Stimulated activated CD4-positive, alpha-beta T cell treated with anti-CD3 and anti-CD28 coated beads, Interleukin-2, amount 100 ng/mL, for 24 hours (primary cell): ENCODE results near the gene ASB13.

ENCODE experiments used
- DNase-seq, 2 donors: peaks; one replicate each; pipeline ENCODE4 v3.0.0-alpha.2; 2020

The ASB13 gene

DNA sequence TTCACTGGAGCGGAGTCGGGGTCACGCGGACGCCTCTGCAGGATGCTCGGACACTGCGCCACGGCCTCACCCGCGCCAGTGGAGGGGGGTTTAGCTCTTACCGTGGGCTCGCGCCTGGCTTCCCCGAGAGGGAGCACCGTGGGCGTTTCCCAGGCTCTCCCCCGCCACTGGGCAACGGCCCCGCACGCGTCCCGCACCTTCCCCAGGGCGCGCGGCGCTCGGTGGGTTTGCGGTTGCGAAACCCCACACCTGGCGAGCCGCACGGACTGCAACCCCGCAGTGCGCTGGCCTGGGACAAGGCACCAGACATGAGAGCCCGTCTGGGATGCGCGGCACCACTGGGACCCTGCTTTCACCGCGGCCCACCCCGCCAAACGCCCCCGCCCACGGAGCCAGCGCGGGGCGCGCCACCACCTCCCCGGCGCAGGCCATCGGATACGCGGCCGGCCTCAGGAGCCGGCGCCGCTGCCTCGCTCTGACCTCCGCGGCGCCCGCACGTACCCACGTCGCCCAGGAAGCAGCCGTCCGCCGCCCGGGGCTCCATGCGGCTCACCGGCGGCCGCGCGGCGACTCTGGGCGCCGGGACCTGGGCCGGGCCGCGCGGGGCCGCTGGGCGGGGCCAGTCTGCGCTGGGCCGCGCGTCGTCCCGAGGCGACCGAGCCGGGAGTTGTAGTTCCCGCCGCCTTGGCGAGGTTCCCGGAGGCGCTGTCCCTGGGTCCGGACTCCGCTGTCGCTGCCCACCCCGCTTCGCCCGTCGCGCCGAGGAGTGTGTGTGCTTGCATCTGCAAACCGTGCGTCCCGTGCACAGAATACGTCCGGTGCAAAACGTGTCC, at the start of gene ASB13:
ASB13 (minus strand) TSS at position 588 of the 833 bp plus-strand sequence; CDS start at position 544, 44 bp downstream.
- peak; percentile 46 to 65 for DNase-seq

DNA sequence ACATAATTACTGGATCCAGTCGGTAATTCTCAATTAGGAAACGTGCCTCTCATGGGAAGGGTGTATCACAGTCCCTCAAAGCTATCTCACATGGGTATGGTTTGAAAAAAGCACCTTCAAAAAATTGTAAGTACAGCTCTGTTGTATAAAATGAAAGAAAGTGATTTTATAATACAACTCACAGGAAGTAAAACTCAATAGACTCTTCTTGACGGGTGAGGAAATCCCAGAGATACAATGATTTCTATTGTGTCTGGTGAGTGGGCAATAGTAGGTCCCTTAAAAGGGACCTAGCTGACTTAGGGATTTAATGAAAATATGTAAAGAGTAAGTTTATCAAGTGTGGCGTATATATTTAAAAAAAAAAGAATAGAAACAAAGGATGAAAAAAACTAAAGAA, 45.2 kb upstream of the ASB13 start:
- no peak for DNase-seq

DNA sequence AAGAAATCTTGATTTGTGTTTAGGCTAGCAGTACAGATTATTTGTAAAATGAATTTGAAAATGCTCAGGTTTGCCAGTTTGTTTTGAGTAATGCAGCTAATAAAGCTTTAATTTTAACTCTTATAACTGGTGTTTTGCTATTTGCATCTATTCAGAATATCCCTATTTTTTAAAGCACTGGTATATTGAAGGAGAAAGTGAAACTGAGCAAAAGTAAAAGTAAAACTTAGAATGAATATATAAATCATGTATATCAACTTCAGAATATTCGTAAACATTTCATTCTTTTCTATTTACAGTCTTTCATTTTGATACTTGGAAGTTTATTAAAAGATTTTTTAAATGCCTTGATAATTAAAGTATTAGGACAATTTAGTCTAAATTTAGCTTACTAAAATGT, 44.5 kb upstream of the ASB13 start:
- DNase-seq: no peak

DNA sequence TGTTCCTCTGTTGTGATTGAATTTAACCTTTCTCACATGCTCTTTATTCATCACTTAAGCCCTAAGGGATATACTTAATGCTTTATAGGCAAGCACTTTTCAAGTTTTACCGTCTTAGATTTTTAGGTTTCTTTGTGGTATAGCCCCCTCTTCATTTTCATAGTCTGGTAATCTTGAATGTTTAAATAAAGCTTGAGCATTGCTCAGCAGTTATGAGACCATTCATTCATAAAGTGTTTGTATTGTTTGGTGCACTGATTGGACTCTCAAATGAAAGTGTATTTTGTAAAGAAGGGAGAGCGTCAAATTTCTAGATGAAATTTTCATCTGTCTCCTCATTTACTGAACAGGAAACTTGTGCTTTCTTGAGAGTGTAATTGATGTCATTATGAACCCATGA, 43.5 kb upstream of the ASB13 start:
- DNase-seq: no peak

DNA sequence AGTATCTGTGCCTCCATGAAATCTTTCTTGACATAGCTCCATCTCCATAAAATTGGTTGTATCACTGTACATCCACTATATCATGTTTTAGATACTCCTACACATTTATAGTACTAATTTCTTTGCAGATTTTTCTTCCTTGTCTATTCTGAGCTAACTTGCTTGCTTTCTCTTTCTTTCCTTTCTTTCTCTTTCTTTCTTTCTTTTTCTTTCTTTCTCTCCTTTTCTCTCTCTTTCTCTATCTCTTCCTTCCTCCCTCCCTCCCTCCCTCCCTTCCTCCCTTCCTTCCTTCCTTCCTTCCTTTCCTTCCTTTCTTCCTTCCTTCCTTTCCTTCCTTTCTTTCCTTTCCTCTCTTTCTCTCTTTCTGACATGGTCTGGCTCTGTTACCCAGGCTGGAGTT, 42.0 kb upstream of the ASB13 start:
- DNase-seq: no peak

DNA sequence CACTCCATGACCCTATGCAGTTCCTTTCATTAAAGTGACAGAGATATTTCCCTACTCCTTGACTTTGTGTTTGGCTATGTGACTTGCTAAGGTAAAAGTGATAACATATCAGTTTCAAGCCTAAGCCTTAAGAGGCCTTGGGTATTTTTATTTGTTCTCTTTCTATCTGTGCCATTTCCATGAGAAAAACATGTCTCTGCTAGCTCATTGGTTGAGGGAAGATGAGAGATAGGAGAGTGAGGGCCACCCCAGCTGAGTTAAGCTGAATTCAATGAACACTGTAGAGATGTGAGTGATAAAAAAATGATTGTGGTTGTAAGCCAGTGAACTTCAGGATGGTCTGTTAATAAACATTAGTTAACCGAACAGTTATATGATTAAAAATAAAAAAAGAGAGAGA, 31.7 kb upstream of the ASB13 start:
- DNase-seq: no peak

- no peak for DNase-seq
Observed at GRCh38 chr10:5697342-5697741, 30.9 kb upstream of the ASB13 start.

- no peak for DNase-seq
Observed at GRCh38 chr10:5694573-5694972, 28.2 kb upstream of the ASB13 start.

DNA sequence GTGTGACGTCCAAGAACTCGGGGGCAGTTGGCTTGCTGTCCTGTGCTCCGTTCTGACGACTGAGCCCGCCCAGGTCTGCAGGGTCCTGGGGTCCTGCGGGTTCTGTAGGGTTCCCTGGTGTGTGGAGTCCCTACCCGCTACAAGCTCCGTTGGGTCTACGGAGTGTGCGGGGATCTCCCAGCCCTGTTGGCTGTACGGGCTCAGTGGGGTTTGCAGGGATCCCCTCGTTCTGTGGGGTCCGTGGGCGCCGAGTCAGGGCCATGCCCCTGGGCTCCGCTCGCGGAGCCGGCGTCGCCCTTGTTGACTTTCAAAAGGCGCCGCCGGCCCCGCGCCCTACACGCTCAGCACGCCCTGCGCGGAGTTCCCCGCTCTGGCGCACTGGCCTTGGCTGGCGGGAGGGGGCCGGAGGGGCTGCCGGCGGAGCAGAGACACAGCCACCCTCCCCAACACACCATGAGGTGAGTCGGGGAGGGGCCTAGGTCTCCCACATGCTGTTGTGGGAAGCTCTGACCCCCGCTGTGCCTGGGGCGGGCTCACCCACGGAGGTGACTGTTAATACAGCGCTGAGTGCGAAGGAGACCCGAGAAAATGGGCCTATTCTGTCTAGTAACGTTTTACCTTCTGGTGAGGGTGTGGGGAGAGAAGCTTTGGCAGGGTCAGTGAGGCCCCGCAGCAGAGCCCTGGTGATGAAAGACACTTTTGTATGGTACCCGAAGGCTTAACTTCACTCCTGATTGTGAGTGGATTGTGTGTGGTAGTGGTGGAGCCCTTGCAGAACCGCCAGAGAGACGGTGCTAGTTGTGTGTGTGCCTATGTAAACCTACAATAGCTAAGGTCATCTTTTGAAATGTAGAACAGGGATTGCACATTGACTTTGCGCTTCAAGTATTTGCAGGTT, 26.3 kb upstream of the ASB13 start:
- peak; percentile 51 to 65 for DNase-seq

DNA sequence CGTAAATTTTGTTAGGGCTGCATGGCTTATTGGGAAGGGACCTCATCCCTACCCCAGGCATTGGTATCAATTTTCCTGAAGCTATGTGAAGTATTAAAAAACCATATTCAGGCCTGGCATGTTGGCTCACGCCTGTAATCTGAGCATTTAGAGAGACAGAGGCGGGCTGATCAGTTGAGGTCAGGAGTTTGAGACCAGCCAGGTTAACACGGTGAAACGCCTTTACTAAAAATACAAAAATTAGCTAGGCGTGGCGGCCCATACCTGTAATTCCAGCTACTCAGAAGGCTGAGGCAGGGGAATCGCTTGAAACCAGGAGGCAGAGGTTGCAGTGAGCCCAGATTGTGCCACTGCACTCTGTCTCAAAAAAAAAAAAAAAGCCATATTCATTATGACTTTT, 25.4 kb upstream of the ASB13 start:
- no peak for DNase-seq

GRCh38 chr10:5688587-5688986, 22.2 kb upstream of the ASB13 start:
- no peak for DNase-seq

DNA sequence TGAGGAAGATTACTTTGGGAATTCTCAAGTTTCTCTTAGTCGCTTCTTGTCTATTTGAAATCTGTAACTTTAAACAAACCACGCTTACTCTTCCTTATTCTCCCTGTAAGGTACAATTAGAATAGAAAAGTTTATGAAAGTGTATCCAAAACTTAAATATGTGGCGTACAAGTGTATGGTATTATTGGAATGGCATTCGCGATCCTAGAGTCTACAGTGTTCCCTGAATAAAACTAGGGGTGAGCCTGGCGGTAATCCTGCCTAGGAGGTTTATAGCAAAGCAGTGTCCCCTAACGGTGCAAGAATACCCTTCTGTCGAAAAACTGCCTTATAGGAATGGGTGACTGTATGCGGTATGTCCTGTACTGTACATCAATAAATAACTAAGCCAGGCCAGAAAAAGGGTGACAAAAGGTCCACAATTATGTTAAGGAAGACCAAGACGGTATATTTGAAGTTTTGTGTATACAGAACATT, 19.4 kb upstream of the ASB13 start:
- DNase-seq: no peak

- DNase-seq: peak; percentile 74 to 76
Observed at GRCh38 chr10:5684971-5685763, 18.8 kb upstream of the ASB13 start.

DNA sequence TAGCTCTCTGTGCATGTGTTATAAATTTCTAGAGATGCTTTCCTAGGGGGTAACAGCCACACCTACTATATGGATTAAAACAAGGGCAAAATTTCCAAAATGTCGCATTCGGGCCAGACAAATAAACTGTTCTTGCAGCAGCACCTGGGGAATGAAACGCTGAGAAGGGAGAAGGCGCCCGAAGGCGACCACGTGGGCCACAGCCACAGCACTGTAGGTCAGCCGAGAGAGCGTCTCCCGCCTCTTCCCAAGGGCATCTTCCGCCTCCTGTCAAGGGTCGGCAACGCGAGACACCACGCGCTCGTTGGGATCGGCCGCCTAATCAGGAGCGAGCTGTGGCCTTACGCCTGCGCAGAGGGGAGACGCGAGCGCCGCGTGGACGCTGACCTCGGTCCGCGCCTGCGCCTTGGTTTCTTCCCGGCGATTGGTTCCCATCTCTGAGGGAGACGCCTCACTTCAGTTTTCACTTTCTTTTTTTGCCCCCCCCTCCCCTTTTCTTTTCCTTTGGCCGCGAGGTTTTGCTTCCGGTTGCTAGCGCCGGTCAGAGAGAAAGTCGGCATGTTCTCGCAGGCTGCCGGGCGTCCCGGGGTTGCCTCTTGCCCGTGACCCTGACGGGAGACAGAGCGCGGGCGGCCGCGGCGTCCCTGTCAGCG, 18.0 kb upstream of the ASB13 start, which contains the start of gene TASOR2:
TASOR2 (plus strand) TSS at position 521 of the 653 bp plus-strand sequence. CDS start 35,805 bp downstream, outside the sequence.
- peak; percentile 96 to 98 for DNase-seq

- DNase-seq: no peak
Observed at GRCh38 chr10:5683065-5683464, 16.7 kb upstream of the ASB13 start.

- no peak for DNase-seq
Observed at GRCh38 chr10:5681930-5682329, 15.5 kb upstream of the ASB13 start.

- DNase-seq: no peak
Observed at GRCh38 chr10:5679606-5680005, 13.2 kb upstream of the ASB13 start.

- DNase-seq: no peak
Observed at GRCh38 chr10:5679037-5679435, 12.6 kb upstream of the ASB13 start.

GRCh38 chr10:5678397-5679036, 12.1 kb upstream of the ASB13 start:
- DNase-seq: no peak

DNA sequence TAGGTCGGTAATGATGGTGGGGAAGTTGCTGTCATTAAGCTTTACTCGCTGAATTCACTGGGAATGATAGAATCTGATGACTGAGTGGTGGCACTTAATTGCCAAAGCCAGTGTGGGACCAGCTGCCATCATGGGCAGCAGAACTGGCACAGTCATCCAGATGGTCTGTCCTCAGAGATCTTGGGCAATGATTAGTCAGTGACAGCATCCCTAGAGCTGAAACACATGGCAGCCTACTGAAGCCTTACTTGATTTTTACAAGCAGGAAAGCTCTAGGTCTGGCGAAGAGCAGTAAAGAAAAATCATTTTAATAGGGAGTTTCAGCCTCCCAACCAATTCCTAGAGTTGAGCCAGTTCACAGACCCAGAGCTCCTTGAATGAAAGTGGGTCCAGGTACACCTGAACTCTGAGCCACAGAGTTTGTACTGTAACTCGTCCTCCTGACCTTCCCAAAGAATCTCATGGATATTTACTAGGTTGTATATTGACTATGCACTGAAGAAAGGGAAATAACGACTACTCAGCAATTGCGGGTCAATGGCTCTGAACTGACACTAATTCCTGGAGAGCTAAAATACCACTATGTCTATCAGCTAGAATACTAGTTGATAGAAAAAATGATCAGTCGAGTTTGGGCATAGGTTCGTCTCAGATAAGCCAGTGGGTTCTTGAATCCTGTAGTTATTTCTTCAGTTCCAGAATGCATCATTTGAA, 4.4 kb upstream of the ASB13 start:
- no peak for DNase-seq

- DNase-seq: no peak
Observed at GRCh38 chr10:5669604-5670003, 3.2 kb upstream of the ASB13 start.
